Body of pancreas (tissue), 4 donors: ENCODE measurements around the gene HOXB3.

Experiments
- POLR2A ChIP-seq, 3 donors: fragments of 450-650 bp; IDR thresholded peaks; one replicate each; pipeline ENCODE4 v1.6.1; 2016; ENCODE audit warnings: antibody characterized with exemption in 3 of 3, mild to moderate bottlenecking in 2 of 3
- TF ChIP-seq, protein P1 (sequence below), 7 experiments: fragments of 450-650 bp in 4 of 7; fragments of 200-600 bp in 3 of 7; sonication (generic) in 3 of 7; IDR thresholded peaks; one replicate each; pipeline ENCODE4 v1.5.1; 2016 to 2019; ENCODE audit warnings: antibody characterized with exemption in 7 of 7

- TF ChIP-seq, protein P1, sequence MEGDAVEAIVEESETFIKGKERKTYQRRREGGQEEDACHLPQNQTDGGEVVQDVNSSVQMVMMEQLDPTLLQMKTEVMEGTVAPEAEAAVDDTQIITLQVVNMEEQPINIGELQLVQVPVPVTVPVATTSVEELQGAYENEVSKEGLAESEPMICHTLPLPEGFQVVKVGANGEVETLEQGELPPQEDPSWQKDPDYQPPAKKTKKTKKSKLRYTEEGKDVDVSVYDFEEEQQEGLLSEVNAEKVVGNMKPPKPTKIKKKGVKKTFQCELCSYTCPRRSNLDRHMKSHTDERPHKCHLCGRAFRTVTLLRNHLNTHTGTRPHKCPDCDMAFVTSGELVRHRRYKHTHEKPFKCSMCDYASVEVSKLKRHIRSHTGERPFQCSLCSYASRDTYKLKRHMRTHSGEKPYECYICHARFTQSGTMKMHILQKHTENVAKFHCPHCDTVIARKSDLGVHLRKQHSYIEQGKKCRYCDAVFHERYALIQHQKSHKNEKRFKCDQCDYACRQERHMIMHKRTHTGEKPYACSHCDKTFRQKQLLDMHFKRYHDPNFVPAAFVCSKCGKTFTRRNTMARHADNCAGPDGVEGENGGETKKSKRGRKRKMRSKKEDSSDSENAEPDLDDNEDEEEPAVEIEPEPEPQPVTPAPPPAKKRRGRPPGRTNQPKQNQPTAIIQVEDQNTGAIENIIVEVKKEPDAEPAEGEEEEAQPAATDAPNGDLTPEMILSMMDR (IDR thresholded peaks at IDR 0.05), result no peak
- no peak for TF ChIP-seq POLR2A (IDR thresholded peaks at IDR 0.05)
Measured at GRCh38 chr17:48565022-48565554, 25.0 kb downstream of the HOXB3 start.
